Measurements from ENCODE around the gene AP1S1. TPM values are rescaled to one million over a fixed set of nuclear protein-coding genes. Genes with fewer than 3 reads are reported as not detected.

AP1S1 gene
- total and polyA plus RNA-seq, 9 of the 15 experiments (the other 6 are each of a cell fraction or from before 2014, with no cell fraction given), result 4.4 to 149 (median 89.4) TPM

- TF ChIP-seq FOXP4 (CRISPR knock-in tag; IDR thresholded peaks at IDR 0.05; ENCODE audit: borderline replicate concordance) (peak; percentile 96), NCOA1 (IDR thresholded peaks at IDR 0.05; ENCODE audit: low read depth) (peak; percentile 87), HDGF (IDR thresholded peaks at IDR 0.05) (no peak), HDAC3 (IDR thresholded peaks at IDR 0.05; ENCODE audit: borderline replicate concordance, partially characterized antibody) (no peak), HDAC1 (IDR thresholded peaks at IDR 0.05) (peak in 1 of 2 experiments; percentile 94; a peak in 2 of 4 replicates), NFATC3 (IDR thresholded peaks at IDR 0.05) (no peak), PBX2 (CRISPR knock-in tag; IDR thresholded peaks at IDR 0.05; ENCODE audit: low read depth) (peak; percentile 32), PBX2 (tag; conservative IDR thresholded peaks at IDR 0.05; ENCODE audit: low read depth) (no peak), NR3C1 (CRISPR knock-in tag; IDR thresholded peaks at IDR 0.05) (peak; percentile 97), ZHX1 (conservative IDR thresholded peaks at IDR 0.05; ENCODE audit: low read length) (no peak), CBFA2T2 (conservative IDR thresholded peaks at IDR 0.05) (peak; percentile 84)
- TF ChIP-seq, protein P1, sequence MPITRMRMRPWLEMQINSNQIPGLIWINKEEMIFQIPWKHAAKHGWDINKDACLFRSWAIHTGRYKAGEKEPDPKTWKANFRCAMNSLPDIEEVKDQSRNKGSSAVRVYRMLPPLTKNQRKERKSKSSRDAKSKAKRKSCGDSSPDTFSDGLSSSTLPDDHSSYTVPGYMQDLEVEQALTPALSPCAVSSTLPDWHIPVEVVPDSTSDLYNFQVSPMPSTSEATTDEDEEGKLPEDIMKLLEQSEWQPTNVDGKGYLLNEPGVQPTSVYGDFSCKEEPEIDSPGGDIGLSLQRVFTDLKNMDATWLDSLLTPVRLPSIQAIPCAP (CRISPR knock-in tag; IDR thresholded peaks at IDR 0.05; ENCODE audit: borderline replicate concordance), result peak; percentile 96
These were observed 11.0 kb downstream of the AP1S1 start, which contains the start of gene VGF (continued) for GRCh38 chr7:101165075-101165957.
